HG03565 (cell line): ENCODE results near the gene GRIP2.

Experiments used
- ATAC-seq: cut with Tn5 transposase; IDR thresholded peaks from one replicate; pipeline ENCODE4 v1.9.1; 2021; ENCODE audit warnings: mild to moderate bottlenecking, moderate library complexity; ENCODE audit not compliant: unreplicated experiment

The GRIP2 gene

GRCh38 chr3:14456794-14457193, 83.3 kb downstream of the GRIP2 start:
- no peak for ATAC-seq

DNA sequence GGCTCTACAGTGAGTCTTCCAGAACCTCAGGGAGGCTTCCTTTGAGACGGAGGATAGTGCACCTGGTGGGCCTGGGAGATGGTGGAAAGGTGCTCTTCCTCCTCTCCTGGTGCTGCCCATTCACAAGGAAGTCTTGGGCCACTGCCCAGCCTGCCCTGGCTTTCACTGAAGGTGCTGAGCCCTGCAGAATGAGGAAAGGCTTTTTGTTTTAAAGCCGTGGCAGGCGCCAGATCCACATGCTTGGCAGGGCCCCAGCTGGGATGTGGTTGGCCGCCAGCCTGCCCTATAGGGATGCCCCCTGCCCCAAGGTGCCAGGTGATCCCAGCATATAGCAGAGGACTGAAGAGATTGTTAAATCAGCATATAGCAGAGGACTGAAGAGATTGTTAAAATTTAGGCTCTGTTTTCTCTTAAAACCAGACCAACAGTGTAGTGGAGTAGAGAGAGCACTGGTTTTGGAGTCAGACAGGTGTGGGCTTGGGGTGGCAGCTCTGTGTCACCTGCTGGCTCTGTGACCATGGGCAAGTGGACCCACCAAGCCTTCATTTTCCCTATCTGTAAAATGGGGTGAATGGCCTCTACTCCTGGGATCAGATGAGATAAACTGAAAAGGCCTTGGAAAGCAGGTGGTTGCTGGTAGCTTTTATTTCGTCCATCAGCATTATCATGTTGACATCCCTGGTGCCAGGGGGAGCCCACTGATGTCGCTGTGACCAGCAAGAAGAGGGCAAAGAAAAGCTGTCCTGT, 84.4 kb downstream of the GRIP2 start:
- ATAC-seq: no peak

DNA sequence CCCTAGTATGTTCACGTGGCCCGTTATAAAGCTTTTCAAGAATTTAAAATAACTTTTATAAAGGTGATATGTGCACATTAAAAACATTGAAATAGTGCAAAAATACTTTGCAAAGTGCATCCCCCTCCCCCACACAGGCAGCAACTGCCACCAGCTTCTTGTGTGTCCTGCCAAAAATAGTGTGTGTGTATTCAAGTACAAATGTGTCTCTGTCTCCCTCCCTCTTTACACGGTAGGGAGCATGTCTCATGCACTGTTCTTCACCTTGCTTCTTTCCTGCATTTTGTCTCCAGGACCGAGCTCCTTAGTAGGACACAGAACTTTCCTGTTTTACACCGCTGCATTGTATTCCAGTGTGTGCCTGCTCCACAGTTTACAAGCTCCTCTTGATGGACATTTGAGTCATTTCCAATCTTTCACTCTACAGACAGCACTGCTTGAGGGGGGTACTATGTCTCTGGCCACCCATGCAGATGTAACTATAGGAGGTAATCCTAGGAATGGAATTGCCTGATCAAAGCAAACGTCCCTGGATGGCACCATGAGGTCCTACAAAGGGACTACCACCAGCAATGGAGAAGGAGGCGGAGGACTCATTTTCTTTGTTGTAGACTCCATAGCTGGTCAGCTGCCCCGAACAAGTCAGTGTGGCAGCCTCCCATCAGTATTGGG, 85.4 kb downstream of the GRIP2 start:
- ATAC-seq: no peak

- ATAC-seq: no peak
These were observed 86.1 kb downstream of the GRIP2 start for GRCh38 chr3:14453876-14454638.

- ATAC-seq: no peak
These were observed 87.1 kb downstream of the GRIP2 start for GRCh38 chr3:14452740-14453710.

DNA sequence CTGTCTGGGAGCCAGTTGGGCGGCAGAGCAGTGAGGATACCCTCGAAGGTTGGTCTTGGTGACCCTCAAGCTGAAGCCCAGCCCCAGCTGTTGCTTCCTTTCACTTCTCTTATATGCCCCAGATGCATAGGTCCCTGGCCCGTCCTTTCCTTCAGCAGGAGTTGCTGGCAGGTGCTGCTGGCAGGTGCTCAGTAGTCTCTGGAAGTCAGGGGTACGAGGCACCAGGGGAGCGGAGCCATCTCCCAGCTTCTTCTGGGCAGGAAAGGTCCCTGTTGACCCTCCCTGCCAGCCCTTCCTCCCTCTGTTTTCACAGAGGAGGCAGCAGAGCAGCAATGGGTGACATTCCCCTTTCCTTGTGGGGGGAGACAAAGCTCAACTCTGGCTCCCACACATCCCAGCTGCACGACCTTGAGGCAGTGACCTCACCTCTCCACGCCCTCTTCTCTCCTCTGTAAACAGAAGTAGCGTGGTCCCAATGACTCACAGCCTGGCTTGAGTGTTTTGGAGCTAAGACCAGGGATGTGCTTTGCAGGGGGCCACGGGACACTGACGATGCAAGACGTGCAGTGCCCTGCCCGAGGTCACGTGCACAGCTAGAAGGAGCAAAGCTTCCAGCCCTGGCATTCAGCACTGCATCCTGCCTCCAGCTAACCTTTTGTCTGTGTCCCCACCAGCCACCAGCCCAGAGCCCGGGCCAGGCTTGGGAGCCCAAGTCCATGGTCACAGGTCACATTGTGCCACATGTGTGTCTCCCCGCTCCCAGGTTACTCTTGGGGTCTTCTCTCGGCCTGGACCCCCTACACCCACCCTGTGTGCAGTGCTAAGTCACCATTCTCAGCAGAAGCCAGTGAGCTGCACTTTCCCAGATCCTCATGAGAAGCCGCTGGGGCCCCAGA, 88.0 kb downstream of the GRIP2 start:
- no peak for ATAC-seq

- no peak for ATAC-seq
These were observed 89.1 kb downstream of the GRIP2 start for GRCh38 chr3:14450922-14451606.

- no peak for ATAC-seq
These were observed 89.6 kb downstream of the GRIP2 start for GRCh38 chr3:14450506-14450905.

- no peak for ATAC-seq
These were observed 91.1 kb downstream of the GRIP2 start for GRCh38 chr3:14448756-14449727.

DNA sequence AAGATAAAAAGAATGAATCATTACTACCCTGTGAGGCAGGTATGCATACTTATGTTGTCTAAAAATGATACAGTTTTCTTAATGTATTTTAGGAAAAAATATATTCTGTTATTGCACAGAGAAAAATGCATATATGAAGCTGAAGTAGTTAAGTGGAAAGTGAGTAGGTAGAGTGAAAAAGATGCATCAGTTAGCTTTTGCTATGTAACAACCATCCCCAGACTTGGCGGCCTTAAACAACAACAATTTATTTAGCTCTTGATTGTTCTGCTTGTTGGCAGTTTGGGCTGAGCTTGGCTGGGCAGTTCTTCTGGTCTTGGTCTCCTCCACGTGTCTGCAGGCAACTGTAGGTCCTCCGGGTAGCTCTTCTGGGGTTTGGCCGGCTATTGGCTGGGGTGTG, 92.1 kb downstream of the GRIP2 start:
- no peak for ATAC-seq

- no peak for ATAC-seq
These were observed 93.1 kb downstream of the GRIP2 start for GRCh38 chr3:14446988-14447570.

DNA sequence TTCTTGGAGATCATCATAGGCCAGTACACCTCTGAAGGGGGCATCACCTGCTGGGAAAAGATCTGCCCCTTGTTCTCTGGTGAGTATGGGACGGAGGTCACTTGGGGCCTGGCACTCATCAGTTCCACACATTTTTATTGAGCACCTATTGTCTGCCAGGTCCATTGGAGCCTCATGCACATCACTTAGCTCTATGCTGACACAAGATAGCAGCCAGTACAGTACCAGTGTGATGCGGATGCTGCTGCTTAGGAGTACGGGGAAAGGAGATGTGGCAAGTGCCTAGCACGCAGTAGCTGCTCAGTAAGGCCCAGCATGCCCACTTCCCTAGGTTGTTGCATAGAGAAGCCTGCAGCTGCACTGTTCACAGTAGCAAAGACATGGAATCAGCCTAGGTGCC, 94.4 kb downstream of the GRIP2 start:
- no peak for ATAC-seq

- ATAC-seq: no peak
These were observed 95.8 kb downstream of the GRIP2 start for GRCh38 chr3:14444380-14444779.

DNA sequence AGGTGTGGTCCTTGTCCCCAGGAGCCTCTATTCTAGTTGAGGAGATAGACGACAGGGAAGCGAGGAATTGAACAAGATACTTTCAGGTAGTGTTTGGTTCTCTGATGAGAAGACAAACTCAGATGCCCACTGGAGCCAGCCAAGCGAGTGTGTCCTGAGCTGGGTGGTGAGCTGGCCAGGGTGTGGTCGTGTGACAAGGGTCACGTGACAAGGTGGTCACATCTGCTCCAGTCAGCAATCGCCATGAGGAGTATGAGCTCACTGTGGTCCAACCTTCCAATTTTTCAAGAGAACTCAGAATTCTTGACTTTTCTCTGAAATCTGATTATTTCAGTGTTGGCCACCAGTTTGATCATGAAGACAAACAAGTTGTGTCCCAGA, 98.2 kb downstream of the GRIP2 start:
- no peak for ATAC-seq

DNA sequence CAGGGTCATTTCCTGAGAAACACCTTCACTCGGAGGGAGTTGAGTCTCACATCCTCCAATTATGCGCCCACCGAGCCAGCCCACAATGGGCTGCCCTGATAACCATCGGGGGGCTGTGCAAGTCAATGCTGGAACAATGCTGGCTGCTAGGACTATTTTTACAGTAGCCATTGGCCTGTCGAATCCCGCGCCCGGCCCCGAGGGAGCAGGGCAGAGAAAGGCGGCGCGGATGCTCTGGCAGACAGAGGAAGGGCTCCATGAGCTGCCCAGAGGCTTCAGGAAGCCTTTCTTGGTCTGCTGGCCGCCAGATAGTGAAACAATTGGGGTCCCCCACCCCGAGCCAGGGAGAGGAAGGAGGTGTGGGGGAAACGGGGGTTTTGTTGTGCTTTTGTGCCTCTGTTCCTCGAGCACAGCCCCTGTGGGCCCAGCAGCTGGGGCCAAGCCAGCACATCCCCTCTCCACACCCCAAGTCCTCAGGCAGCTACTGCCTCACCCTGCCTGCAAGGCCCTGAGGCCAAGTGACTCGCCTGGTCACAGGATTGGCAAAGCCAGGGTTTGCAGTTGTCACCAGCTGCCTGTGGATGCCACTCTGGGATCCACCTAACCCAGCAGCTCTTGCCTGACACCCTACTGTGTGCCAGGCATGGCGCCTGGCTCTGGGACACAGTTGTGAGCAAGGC, 98.8 kb downstream of the GRIP2 start:
- no peak for ATAC-seq

DNA sequence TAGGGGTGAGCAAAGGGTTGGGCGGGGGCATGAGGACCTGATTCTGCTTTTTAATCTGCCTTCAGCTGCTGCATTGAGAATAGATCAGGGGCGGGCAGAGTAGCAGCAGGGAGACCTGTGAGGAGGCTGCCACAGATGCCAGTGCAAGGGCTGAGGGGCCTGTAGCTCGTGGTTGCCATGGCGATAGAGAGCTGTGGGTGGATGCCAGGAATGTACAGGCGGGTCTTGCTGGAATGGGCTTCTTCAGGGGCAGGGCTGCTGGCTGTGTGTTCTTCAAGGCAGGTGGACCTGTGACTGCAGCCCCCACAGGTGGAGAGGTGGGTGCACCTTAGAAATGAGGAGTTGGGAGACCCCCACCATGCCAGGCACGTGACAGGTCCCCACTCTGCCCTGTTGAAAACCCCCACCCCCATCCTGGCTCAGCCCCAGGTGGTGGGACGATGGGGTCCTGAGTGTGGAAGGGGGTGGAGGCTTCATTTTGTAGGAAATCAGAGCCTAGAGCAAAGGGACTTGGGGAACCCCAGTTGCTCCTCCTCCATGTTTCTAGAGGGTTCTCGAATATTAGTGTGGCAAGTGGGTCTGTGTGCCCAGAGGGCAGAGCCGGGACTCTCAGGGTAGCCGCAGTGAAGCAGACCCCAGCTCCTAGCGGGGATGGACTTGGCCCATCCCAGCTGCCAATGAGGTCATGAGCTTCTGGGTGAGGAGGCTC, 99.5 kb downstream of the GRIP2 start:
- ATAC-seq: no peak

- ATAC-seq: no peak
These were observed 100.0 kb downstream of the GRIP2 start for GRCh38 chr3:14440168-14440518.
